IMR-90 (cell line): ENCODE data around the gene ZXDC. TPM values are rescaled to one million over a fixed set of nuclear protein-coding genes. Genes with fewer than 3 reads are reported as not detected.

Experiments used
- ATAC-seq: fragments of 200-7000 bp; cut with Tn5 transposase; 2 replicates; pipeline ENCODE4 v1.9.1; 2020; ENCODE audit warnings: low read depth, mild to moderate bottlenecking, moderate library complexity
- BruUV-seq: library from RNA; stranded (reverse); fragments of 400-500 nt; replicated peaks from 2 replicates; lab custom pipeline; 2021; lab: Mats Ljungman, UMichigan
- CTCF ChIA-PET: fragments of 300-600 bp; formaldehyde crosslinking; extraction: SDS; loops from one replicate; lab custom pipeline; 2021; ENCODE audit warnings: antibody characterized with exemption; lab: Yijun Ruan, JAX
- POLR2A ChIA-PET: fragments of 300-600 bp; sonication (Branson Sonifier 250); formaldehyde crosslinking; loops from one replicate; lab custom pipeline; 2022; ENCODE audit warnings: antibody characterized with exemption; ENCODE audit not compliant: unreplicated experiment; lab: Charles Lee
- DNase-seq: peaks from one replicate; pipeline ENCODE4 v3.0.0; 2013
- H2AFZ ChIP-seq: replicated peaks from 2 replicates; pipeline ENCODE3; 2013; ENCODE audit warnings: low read length, mild to moderate bottlenecking; ENCODE audit not compliant: poor library complexity
- H2AK5ac ChIP-seq: 2 replicates; pipeline ENCODE4 v1.6.1; 2013; ENCODE audit warnings: low read depth, low read length, inconsistent platforms
- H2AK9ac ChIP-seq: replicated peaks from 2 replicates; pipeline ENCODE3; 2013; ENCODE audit warnings: mild to moderate bottlenecking, low read depth, low read length, moderate library complexity; ENCODE audit not compliant: poor library complexity
- H2BK120ac ChIP-seq: 2 replicates; pipeline ENCODE4 v1.6.1; 2013; ENCODE audit warnings: low read depth, low read length, inconsistent platforms
- H2BK15ac ChIP-seq: 3 replicates; pipeline ENCODE4 v1.6.1; 2013; ENCODE audit warnings: low read depth, low read length, inconsistent platforms
- H2BK20ac ChIP-seq: 2 replicates; pipeline ENCODE4 v1.6.1; 2013; ENCODE audit warnings: low read depth, mild to moderate bottlenecking, inconsistent platforms, low read length, moderate library complexity
- H2BK5ac ChIP-seq: 2 replicates; pipeline ENCODE4 v1.6.1; 2013; ENCODE audit warnings: mild to moderate bottlenecking, low read depth, low read length, inconsistent platforms; ENCODE audit not compliant: poor library complexity, severe bottlenecking
- H3K14ac ChIP-seq: replicated peaks from 2 replicates; pipeline ENCODE4 v1.6.1; 2013; ENCODE audit warnings: low read depth, low read length, inconsistent platforms
- H3K18ac ChIP-seq: 2 replicates; pipeline ENCODE4 v1.6.1; 2013; ENCODE audit warnings: low read depth, low read length, control low read depth
- H3K23ac ChIP-seq: 2 replicates; pipeline ENCODE4 v1.6.1; 2013; ENCODE audit warnings: low read depth, low read length, inconsistent platforms
- H3K27ac ChIP-seq: 2 replicates; pipeline ENCODE4 v1.5.1; 2013; ENCODE audit warnings: mild to moderate bottlenecking, control low read depth, low read length; ENCODE audit not compliant: insufficient read depth
- H3K27me3 ChIP-seq: 2 replicates; pipeline ENCODE4 v1.6.1; 2013; ENCODE audit warnings: low read length; ENCODE audit not compliant: control insufficient read depth, insufficient read depth
- H3K36me3 ChIP-seq: 2 replicates; pipeline ENCODE4 v1.6.1; 2013; ENCODE audit warnings: low read length, mixed read lengths; ENCODE audit not compliant: control insufficient read depth, insufficient read depth
- H3K4ac ChIP-seq: 2 replicates; pipeline ENCODE4 v1.6.1; 2013; ENCODE audit warnings: low read depth, low read length, inconsistent platforms
- H3K4me1 ChIP-seq: 2 replicates; pipeline ENCODE4 v1.6.1; 2013; ENCODE audit warnings: low read length, mixed read lengths; ENCODE audit not compliant: control insufficient read depth, insufficient read depth
- H3K4me2 ChIP-seq: 2 replicates; pipeline ENCODE4 v1.6.1; 2013; ENCODE audit warnings: low read depth, mild to moderate bottlenecking, control low read depth, low read length, moderate library complexity
- H3K4me3 ChIP-seq: 2 replicates; pipeline ENCODE4 v1.5.1; 2013; ENCODE audit warnings: low read depth, mild to moderate bottlenecking, control low read depth, low read length, moderate library complexity; ENCODE audit not compliant: insufficient read depth
- H3K56ac ChIP-seq: 2 replicates; pipeline ENCODE4 v1.6.1; 2013; ENCODE audit warnings: low read length, inconsistent platforms; ENCODE audit not compliant: insufficient read depth; ENCODE audit errors: extremely low read depth
- H3K79me1 ChIP-seq, 2 experiments: 2 replicates each; pipeline ENCODE4 v1.6.1; 2013; ENCODE audit warnings: low read length in 2 of 2, inconsistent platforms in 1 of 2, low read depth in 1 of 2
- H3K9ac ChIP-seq: 2 replicates; pipeline ENCODE4 v1.6.1; 2013; ENCODE audit warnings: low read depth, low read length, control low read depth
- H3K9me1 ChIP-seq: 2 replicates; pipeline ENCODE4 v1.6.1; 2013; ENCODE audit warnings: low read length, inconsistent platforms; ENCODE audit not compliant: insufficient read depth
- H3K9me3 ChIP-seq: 2 replicates; pipeline ENCODE4 v1.6.1; 2013; ENCODE audit warnings: low read length; ENCODE audit not compliant: control insufficient read depth, insufficient read depth
- H4K20me1 ChIP-seq: 2 replicates; pipeline ENCODE4 v1.6.1; 2013; ENCODE audit warnings: low read length, inconsistent platforms; ENCODE audit not compliant: insufficient read depth
- H4K5ac ChIP-seq: 2 replicates; pipeline ENCODE4 v1.6.1; 2013; ENCODE audit warnings: mild to moderate bottlenecking, low read depth, low read length, control low read depth
- H4K8ac ChIP-seq, 2 experiments: 2 replicates each; pipeline ENCODE4 v1.6.1; 2013; ENCODE audit warnings: low read depth in 2 of 2, low read length in 2 of 2, control low read depth in 1 of 2, inconsistent platforms in 1 of 2
- H4K91ac ChIP-seq: 2 replicates; pipeline ENCODE4 v1.6.1; 2013; ENCODE audit warnings: low read depth, low read length, inconsistent platforms; ENCODE audit not compliant: insufficient read depth
- CHD1 ChIP-seq: IDR thresholded peaks from 2 replicates; pipeline ENCODE4 v1.6.1; 2012; ENCODE audit warnings: low read depth, low read length, improper control_type of control experiment
- MXI1 ChIP-seq: IDR thresholded peaks from 2 replicates; pipeline ENCODE4 v1.6.1; 2012; ENCODE audit warnings: low read depth, mild to moderate bottlenecking, low read length, moderate library complexity, borderline replicate concordance
- RAD21 ChIP-seq: IDR thresholded peaks from 2 replicates; pipeline ENCODE4 v1.6.1; 2012; ENCODE audit warnings: low read length, improper control_type of control experiment
- SMC3 ChIP-seq: fragments of 150-350 bp; IDR thresholded peaks from 2 replicates; pipeline ENCODE4 v1.6.1; 2016; ENCODE audit warnings: low read depth, mild to moderate bottlenecking, antibody characterized with exemption, low read length, moderate library complexity
- WGBS, 2 experiments: methylation state at CpG; one replicate each; pipeline versions ENCODE4 v1.1.5 to v1.1.7; 2013; ENCODE audit warnings: missing lambda C conversion rate in 2 of 2; ENCODE audit not compliant: insufficient read length in 1 of 2; ENCODE audit errors: extremely low coverage in 2 of 2; 5-methylcytosine and 5-hydroxymethylcytosine counted together
- dilution Hi-C: fragments of 300-500 bp; cut with HindIII; formaldehyde crosslinking; loops from one replicate; pipeline ENCODE4 v1.14.3; 2018; ENCODE audit warnings: low sequenced_read_pairs; ENCODE audit not compliant: unreplicated experiment
- in situ Hi-C: fragments of 300-500 bp; cut with MboI; formaldehyde crosslinking; loops from 3 replicates; pipeline ENCODE4 v1.14.3; 2019; ENCODE audit warnings: low sequenced_read_pairs, inconsistent platforms, mixed read lengths
- intact Hi-C: fragments of 100-400 bp; cut with micrococcal nuclease; formaldehyde crosslinking; loops from 2 replicates; pipeline ENCODE4 v1.10.0; 2022
- polyA plus RNA-seq, 3 experiments: library from polyadenylated mRNA; depleted of rRNA; stranded (reverse); fragments of >200 nt; gene quantifications; 2 replicates each; pipeline ENCODE4 v1.2.3, GENCODE V29; 2012; ENCODE audit warnings: low replicate concordance in 1 of 3
- total RNA-seq: library from RNA; depleted of rRNA; stranded (reverse); fragments of >200 nt; gene quantifications from 2 replicates; pipeline ENCODE4 v1.2.3, GENCODE V29; 2012
- TF ChIP-seq, protein P1 (sequence below): fragments of 150-350 bp; IDR thresholded peaks from 2 replicates; pipeline ENCODE4 v1.6.1; 2017; ENCODE audit warnings: mild to moderate bottlenecking, antibody characterized with exemption, low read length, low read depth

Gene ZXDC
- total and polyA plus RNA-seq, 2 of the 4 experiments (the other 2 are of a cell fraction): 11.5 to 14.3 TPM

DNA sequence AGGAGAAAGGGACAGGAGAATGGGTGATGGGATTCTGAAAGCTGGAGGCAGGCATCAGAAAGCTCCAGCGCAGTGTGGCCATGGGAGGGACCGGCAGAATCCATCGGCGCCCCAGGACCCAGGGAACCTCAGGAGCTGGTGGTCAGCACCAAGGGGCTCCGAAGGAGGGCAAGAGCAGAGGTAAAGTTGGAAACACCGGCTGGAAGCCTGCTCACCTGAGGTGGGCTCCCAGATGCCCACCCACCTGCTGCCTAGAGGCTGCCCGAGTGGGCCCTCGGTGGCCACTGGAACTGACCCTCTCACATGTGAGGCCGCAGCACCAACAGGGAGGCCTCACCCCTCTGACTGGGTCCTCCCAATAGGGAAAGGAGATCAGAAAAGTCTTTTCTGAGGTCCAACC, 10.3 kb upstream of the ZXDC start:
- no peak for DNase-seq
- Histone ChIP-seq H2AK9ac (no peak overlapping the region), H2BK20ac (no peak overlapping the region), H3K4me2 (no peak overlapping the region), H3K56ac (no peak overlapping the region), H2BK120ac (no peak overlapping the region), H3K9ac (no peak overlapping the region), H2AK5ac (no peak overlapping the region), H2BK5ac (no peak overlapping the region), H3K18ac (no peak overlapping the region), H3K9me1 (no peaks in the 10 kb centered on the region), H3K36me3 (no peaks in the 10 kb centered on the region), H4K91ac (no peak overlapping the region), H3K27me3 (peaks cover 15% of the 10 kb centered on the region; the same call in 1 of the 2 replicates), H3K23ac (no peak overlapping the region), H3K4me1 (no peaks in the 10 kb centered on the region), H2BK15ac (no peak overlapping the region), H3K14ac (no peak overlapping the region), H4K8ac (no peak overlapping the region), H3K27ac (no peak overlapping the region), H3K9me3 (no peaks in the 10 kb centered on the region), H2AFZ (no peak overlapping the region), H3K79me1 (no peaks in the 10 kb centered on the region), H3K4me3 (no peak overlapping the region), H3K4ac (no peak overlapping the region), H4K20me1 (no peaks in the 10 kb centered on the region), H4K5ac (no peak overlapping the region)
- CTCF ChIA-PET: no interaction called here
- no TSS peak for BruUV-seq
- in situ Hi-C loops: no loop called here
- dilution Hi-C loops: no loop called here
- POLR2A ChIA-PET: no interaction called here
- intact Hi-C loops: no loop called here
- no CpG with 5 or more reads among the region's 9 CpGs for WGBS, 2 experiments
- ATAC-seq: no peak
- TF ChIP-seq RAD21 (no peak), SMC3 (no peak), CHD1 (no peak), MXI1 (no peak)
- TF ChIP-seq, protein P1, sequence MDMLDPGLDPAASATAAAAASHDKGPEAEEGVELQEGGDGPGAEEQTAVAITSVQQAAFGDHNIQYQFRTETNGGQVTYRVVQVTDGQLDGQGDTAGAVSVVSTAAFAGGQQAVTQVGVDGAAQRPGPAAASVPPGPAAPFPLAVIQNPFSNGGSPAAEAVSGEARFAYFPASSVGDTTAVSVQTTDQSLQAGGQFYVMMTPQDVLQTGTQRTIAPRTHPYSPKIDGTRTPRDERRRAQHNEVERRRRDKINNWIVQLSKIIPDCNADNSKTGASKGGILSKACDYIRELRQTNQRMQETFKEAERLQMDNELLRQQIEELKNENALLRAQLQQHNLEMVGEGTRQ: no peak
